DOHH2 (cell line): Measurements from ENCODE around the gene UGCG.

Experiments
- EZH2phosphoT487 ChIP-seq: fragments of 200-600 bp; sonication (generic); IDR thresholded peaks from 2 replicates; pipeline ENCODE4 v1.6.1; 2017; ENCODE audit warnings: borderline replicate concordance, mild to moderate bottlenecking, antibody characterized with exemption, low read length, moderate library complexity, mixed read lengths
- TF ChIP-seq, protein P1 (sequence below): fragments of 200-600 bp; sonication (generic); IDR thresholded peaks from one replicate; pipeline ENCODE4 v1.5.1; 2014; ENCODE audit warnings: antibody characterized with exemption, mild to moderate bottlenecking, low read depth, low read length; ENCODE audit not compliant: poor library complexity, severe bottlenecking

DNA sequence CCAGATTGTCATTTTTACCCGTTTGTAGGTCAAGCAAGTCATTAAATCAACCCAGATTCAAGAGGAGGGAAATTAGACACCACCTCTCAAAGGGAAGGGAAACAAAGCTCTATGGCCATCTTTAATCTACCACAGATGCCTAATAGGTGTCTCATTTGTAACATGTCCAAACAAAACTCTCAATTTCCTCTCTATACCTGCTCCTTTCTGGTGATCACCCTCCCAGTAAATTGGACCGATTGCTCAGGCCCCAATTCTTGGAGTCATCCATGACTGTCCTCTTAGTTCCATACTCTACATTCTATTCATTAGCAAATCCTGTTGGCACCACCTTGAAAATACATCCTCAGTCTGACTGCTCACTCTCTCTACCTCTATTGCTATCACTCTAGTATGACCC is 22.1 kb upstream of the UGCG start:
- TF ChIP-seq, protein P1, sequence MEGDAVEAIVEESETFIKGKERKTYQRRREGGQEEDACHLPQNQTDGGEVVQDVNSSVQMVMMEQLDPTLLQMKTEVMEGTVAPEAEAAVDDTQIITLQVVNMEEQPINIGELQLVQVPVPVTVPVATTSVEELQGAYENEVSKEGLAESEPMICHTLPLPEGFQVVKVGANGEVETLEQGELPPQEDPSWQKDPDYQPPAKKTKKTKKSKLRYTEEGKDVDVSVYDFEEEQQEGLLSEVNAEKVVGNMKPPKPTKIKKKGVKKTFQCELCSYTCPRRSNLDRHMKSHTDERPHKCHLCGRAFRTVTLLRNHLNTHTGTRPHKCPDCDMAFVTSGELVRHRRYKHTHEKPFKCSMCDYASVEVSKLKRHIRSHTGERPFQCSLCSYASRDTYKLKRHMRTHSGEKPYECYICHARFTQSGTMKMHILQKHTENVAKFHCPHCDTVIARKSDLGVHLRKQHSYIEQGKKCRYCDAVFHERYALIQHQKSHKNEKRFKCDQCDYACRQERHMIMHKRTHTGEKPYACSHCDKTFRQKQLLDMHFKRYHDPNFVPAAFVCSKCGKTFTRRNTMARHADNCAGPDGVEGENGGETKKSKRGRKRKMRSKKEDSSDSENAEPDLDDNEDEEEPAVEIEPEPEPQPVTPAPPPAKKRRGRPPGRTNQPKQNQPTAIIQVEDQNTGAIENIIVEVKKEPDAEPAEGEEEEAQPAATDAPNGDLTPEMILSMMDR = no peak
- no peak for TF ChIP-seq EZH2phosphoT487
